HepG2 (cell line): ENCODE results near the gene CDK10. TPM values are rescaled to one million over a fixed set of nuclear protein-coding genes. Genes with fewer than 3 reads are reported as not detected.

Experiments
- CCDC6 ChIP-seq: sonication (generic); formaldehyde crosslinking; IDR thresholded peaks from 2 replicates; pipeline ENCODE4 v1.8.1; 2022; ENCODE audit warnings: mild to moderate bottlenecking, missing genetic modification reagents, moderate library complexity
- CHD4 ChIP-seq: fragments of 200-600 bp; sonication (generic); IDR thresholded peaks from 2 replicates; pipeline ENCODE4 v1.7.0; 2017; ENCODE audit warnings: mild to moderate bottlenecking, low read length, borderline replicate concordance
- GTF3A ChIP-seq: sonication (generic); formaldehyde crosslinking; conservative IDR thresholded peaks from 2 replicates; pipeline ENCODE4 v1.4.0; 2020; ENCODE audit warnings: mild to moderate bottlenecking, missing genetic modification reagents
- HES4 ChIP-seq: sonication (generic); formaldehyde crosslinking; IDR thresholded peaks from 2 replicates; pipeline ENCODE4 v1.9.0; 2021; ENCODE audit warnings: mild to moderate bottlenecking, missing genetic modification reagents, borderline replicate concordance
- HHEX ChIP-seq: IDR thresholded peaks from 2 replicates; pipeline ENCODE4 v1.6.1; 2016; ENCODE audit warnings: control low read depth
- HOXA5 ChIP-seq: sonication (generic); formaldehyde crosslinking; IDR thresholded peaks from 2 replicates; pipeline ENCODE4 v1.4.0; 2020; ENCODE audit warnings: missing genetic modification reagents
- KAT7 ChIP-seq: IDR thresholded peaks from 2 replicates; pipeline ENCODE4 v1.6.1; 2018; ENCODE audit warnings: borderline replicate concordance, missing compliant biosample characterization
- KLF12 ChIP-seq: sonication (generic); formaldehyde crosslinking; IDR thresholded peaks from 2 replicates; pipeline ENCODE4 v1.4.0; 2020; ENCODE audit warnings: missing genetic modification reagents, borderline replicate concordance
- KLF9 ChIP-seq: IDR thresholded peaks from 2 replicates; pipeline ENCODE4 v1.6.1; 2016; ENCODE audit warnings: low read depth
- MAFK ChIP-seq, 2 experiments: IDR thresholded peaks in 1 of 2; conservative IDR thresholded peaks in 1 of 2; 2 replicates each; pipeline ENCODE4 v1.6.1; 2011; ENCODE audit warnings: improper control_type of control experiment in 2 of 2, low read length in 2 of 2
- NCOA2 ChIP-seq: sonication (generic); formaldehyde crosslinking; IDR thresholded peaks from 2 replicates; pipeline ENCODE4 v1.8.0; 2022; ENCODE audit warnings: inconsistent platforms
- NFE2L1 ChIP-seq: sonication (generic); formaldehyde crosslinking; IDR thresholded peaks from 2 replicates; pipeline ENCODE4 v1.4.0; 2020; ENCODE audit warnings: missing genetic modification reagents, mild to moderate bottlenecking, borderline replicate concordance
- PLRG1 ChIP-seq: fragments of 450-650 bp; conservative IDR thresholded peaks from 2 replicates; pipeline ENCODE4 v1.6.1; 2016
- PRMT3 ChIP-seq: sonication (generic); formaldehyde crosslinking; IDR thresholded peaks from 2 replicates; pipeline ENCODE4 v1.8.1; 2022; ENCODE audit warnings: low read depth, mild to moderate bottlenecking, moderate library complexity, missing genetic modification reagents, borderline replicate concordance
- RELA ChIP-seq: sonication (generic); formaldehyde crosslinking; IDR thresholded peaks from 2 replicates; pipeline ENCODE4 v1.4.0; 2020; ENCODE audit warnings: missing genetic modification reagents
- RXRA ChIP-seq: sonication (generic); formaldehyde crosslinking; IDR thresholded peaks from 2 replicates; pipeline ENCODE4 v1.5.1; 2020; ENCODE audit warnings: missing genetic modification reagents
- SOX6 ChIP-seq, 2 experiments: fragments of 450-650 bp in 1 of 2; sonication (generic) in 1 of 2; formaldehyde crosslinking in 1 of 2; IDR thresholded peaks; 2 replicates each; pipeline versions ENCODE4 v1.4.0 to v1.6.1; 2017 to 2020; ENCODE audit warnings: antibody characterized with exemption in 1 of 2, mild to moderate bottlenecking in 1 of 2, missing genetic modification reagents in 1 of 2
- TP53 ChIP-seq: sonication (generic); formaldehyde crosslinking; conservative IDR thresholded peaks from 2 replicates; pipeline ENCODE4 v1.4.0; 2020; ENCODE audit warnings: missing genetic modification reagents
- ZEB1 ChIP-seq: IDR thresholded peaks from 2 replicates; pipeline ENCODE4 v1.6.1; 2012; ENCODE audit warnings: mild to moderate bottlenecking, low read depth, inconsistent platforms; ENCODE audit not compliant: insufficient replicate concordance
- ZFP62 ChIP-seq: sonication (generic); formaldehyde crosslinking; IDR thresholded peaks from 2 replicates; pipeline ENCODE4 v1.4.0; 2020; ENCODE audit warnings: missing genetic modification reagents
- ZMYM2 ChIP-seq: sonication (generic); formaldehyde crosslinking; IDR thresholded peaks from 2 replicates; pipeline ENCODE4 v1.8.0; 2022; ENCODE audit warnings: mild to moderate bottlenecking, missing genetic modification reagents
- ZNF121 ChIP-seq: sonication (generic); formaldehyde crosslinking; IDR thresholded peaks from 2 replicates; pipeline ENCODE4 v1.5.0; 2020; ENCODE audit warnings: mild to moderate bottlenecking, missing genetic modification reagents
- ZNF232 ChIP-seq: sonication (generic); formaldehyde crosslinking; IDR thresholded peaks from 2 replicates; pipeline ENCODE4 v1.4.0; 2020; ENCODE audit warnings: missing genetic modification reagents, borderline replicate concordance
- ZNF274 ChIP-seq: sonication (generic); formaldehyde crosslinking; IDR thresholded peaks from 2 replicates; pipeline ENCODE4 v1.5.1; 2020; ENCODE audit warnings: mild to moderate bottlenecking, missing genetic modification reagents
- ZNF317 ChIP-seq: sonication (generic); formaldehyde crosslinking; IDR thresholded peaks from 2 replicates; pipeline ENCODE4 v1.5.0; 2020; ENCODE audit warnings: mild to moderate bottlenecking, missing genetic modification reagents
- ZNF510 ChIP-seq: sonication (generic); formaldehyde crosslinking; IDR thresholded peaks from 2 replicates; pipeline ENCODE4 v1.4.0; 2020; ENCODE audit warnings: low read depth, mild to moderate bottlenecking, missing genetic modification reagents
- ZNF550 ChIP-seq: sonication (generic); formaldehyde crosslinking; IDR thresholded peaks from 2 replicates; pipeline ENCODE4 v1.4.0; 2020; ENCODE audit warnings: mild to moderate bottlenecking, missing genetic modification reagents, borderline replicate concordance
- ZNF562 ChIP-seq: sonication (generic); formaldehyde crosslinking; IDR thresholded peaks from 2 replicates; pipeline ENCODE4 v1.8.0; 2022; ENCODE audit warnings: missing genetic modification reagents, borderline replicate concordance
- ZNF570 ChIP-seq: sonication (generic); formaldehyde crosslinking; IDR thresholded peaks from 2 replicates; pipeline ENCODE4 v1.4.0; 2020; ENCODE audit warnings: mild to moderate bottlenecking, missing genetic modification reagents, borderline replicate concordance
- ZNF879 ChIP-seq: sonication (generic); formaldehyde crosslinking; IDR thresholded peaks from 2 replicates; pipeline ENCODE4 v1.8.1; 2023; ENCODE audit warnings: missing genetic modification reagents
- ZNF891 ChIP-seq: sonication (generic); formaldehyde crosslinking; IDR thresholded peaks from 2 replicates; pipeline ENCODE4 v1.5.0; 2020; ENCODE audit warnings: mild to moderate bottlenecking, missing genetic modification reagents
- ZSCAN9 ChIP-seq: IDR thresholded peaks from 2 replicates; pipeline ENCODE4 v1.6.1; 2016; ENCODE audit warnings: borderline replicate concordance
- polyA plus RNA-seq, 8 experiments: library from polyadenylated mRNA; depleted of rRNA in 3 of 8; stranded (reverse) in 7 of 8; unstranded in 1 of 8; fragments of >200 nt; fragmentation: Illumina TruSeq in 4 of 8; extraction: Trizol in 4 of 8; gene quantifications; 2 replicates each; pipeline versions ENCODE4 v1.2.1 to v1.2.3, GENCODE V29; 2011 to 2016; ENCODE audit warnings: low read depth in 4 of 8, missing spikeins in 1 of 8, mixed read lengths in 1 of 8; ENCODE audit not compliant: insufficient read depth in 1 of 8
- total RNA-seq, 5 experiments: library from RNA; depleted of rRNA; stranded (reverse); fragments of >200 nt; fragmentation: Illumina TruSeq; extraction: Trizol; gene quantifications; 2 replicates each; pipeline ENCODE4 v1.2.3, GENCODE V29; 2016; ENCODE audit warnings: low read depth in 1 of 5
- TF ChIP-seq, protein P1 (sequence below): sonication (generic); formaldehyde crosslinking; IDR thresholded peaks from 2 replicates; pipeline ENCODE4 v1.4.0; 2020; ENCODE audit warnings: missing genetic modification reagents

CDK10 gene
- total and polyA plus RNA-seq, 2 of the 13 experiments (the other 11 are each of a cell fraction or from before 2014, with no cell fraction given), result 2.5 to 3.9 TPM

DNA sequence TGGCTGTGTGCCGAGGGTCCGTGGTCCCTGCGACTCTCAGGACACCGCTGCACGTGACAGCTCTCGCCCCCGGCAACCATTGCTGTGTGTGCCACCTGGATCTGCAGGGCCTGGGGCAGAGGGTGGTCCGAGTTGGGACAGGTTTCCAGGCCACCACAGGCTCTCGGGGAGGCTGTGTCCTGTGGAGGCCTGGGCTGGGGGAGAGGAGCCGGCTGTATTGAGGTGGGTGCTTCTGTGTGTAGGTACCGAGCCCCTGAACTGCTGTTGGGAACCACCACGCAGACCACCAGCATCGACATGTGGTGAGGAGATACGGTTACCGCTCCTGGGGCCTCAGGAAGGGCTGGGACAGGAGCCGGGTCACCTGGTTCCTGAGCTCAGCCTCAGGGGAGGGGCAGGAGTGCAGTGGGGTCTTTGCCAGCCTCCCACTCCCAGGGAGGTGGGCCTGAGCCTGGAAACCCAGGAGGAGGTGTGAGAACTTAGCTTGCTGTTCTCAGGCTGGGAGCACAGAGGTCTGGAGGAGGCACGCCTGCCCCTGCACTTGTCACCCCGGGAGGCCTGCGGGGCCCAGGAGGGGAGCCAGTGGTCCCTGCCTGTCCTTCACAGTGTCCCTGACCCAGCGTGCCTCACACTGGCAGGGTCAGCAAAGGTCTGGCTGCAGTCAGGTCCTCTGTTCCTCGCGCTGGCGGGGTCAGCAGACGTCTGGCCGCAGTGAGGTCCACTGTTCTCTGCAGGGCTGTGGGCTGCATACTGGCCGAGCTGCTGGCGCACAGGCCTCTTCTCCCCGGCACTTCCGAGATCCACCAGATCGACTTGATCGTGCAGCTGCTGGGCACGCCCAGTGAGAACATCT, 7.7 kb downstream of the CDK10 start (continued):
- TF ChIP-seq ZNF550 (CRISPR knock-in tag) (no peak), ZNF570 (CRISPR knock-in tag) (no peak), ZNF510 (CRISPR knock-in tag) (peak; percentile 16; the same call in 1 of the 2 replicates), ZNF891 (CRISPR knock-in tag) (no peak), SOX6 (IDR thresholded peaks at IDR 0.05) (no peak), SOX6 (CRISPR knock-in tag; IDR thresholded peaks at IDR 0.05) (peak; percentile 67), ZNF879 (no peak), ZFP62 (no peak), PLRG1 (no peak), KLF9 (no peak), ZNF562 (no peak), RELA (no peak), GTF3A (no peak), PRMT3 (CRISPR knock-in tag) (no peak), NCOA2 (CRISPR knock-in tag) (peak; percentile 65), HHEX (CRISPR knock-in tag) (no peak), TP53 (no peak), MAFK (conservative IDR thresholded peaks at IDR 0.05 in 1 of 2, IDR thresholded peaks at IDR 0.05 in 1 of 2; ENCODE audit: low read length in 2 of 2) (no peak), KAT7 (CRISPR knock-in tag) (no peak; the same call in 1 of the 2 replicates), ZEB1 (no peak), CHD4 (no peak), ZNF274 (CRISPR knock-in tag) (no peak), ZNF232 (CRISPR knock-in tag) (no peak), ZMYM2 (CRISPR knock-in tag) (no peak), HOXA5 (no peak), RXRA (CRISPR knock-in tag) (peak; percentile 96), CCDC6 (no peak), ZSCAN9 (CRISPR knock-in tag) (no peak; the same call in 1 of the 2 replicates), NFE2L1 (CRISPR knock-in tag) (no peak), ZNF317 (CRISPR knock-in tag) (no peak), ZNF121 (CRISPR knock-in tag) (no peak), KLF12 (CRISPR knock-in tag) (0 out of 2 replicates have a peak, but pooled peaks have one; percentile 1), HES4 (CRISPR knock-in tag) (0 out of 2 replicates have a peak, but pooled peaks have one; percentile 21)
- TF ChIP-seq, protein P1, sequence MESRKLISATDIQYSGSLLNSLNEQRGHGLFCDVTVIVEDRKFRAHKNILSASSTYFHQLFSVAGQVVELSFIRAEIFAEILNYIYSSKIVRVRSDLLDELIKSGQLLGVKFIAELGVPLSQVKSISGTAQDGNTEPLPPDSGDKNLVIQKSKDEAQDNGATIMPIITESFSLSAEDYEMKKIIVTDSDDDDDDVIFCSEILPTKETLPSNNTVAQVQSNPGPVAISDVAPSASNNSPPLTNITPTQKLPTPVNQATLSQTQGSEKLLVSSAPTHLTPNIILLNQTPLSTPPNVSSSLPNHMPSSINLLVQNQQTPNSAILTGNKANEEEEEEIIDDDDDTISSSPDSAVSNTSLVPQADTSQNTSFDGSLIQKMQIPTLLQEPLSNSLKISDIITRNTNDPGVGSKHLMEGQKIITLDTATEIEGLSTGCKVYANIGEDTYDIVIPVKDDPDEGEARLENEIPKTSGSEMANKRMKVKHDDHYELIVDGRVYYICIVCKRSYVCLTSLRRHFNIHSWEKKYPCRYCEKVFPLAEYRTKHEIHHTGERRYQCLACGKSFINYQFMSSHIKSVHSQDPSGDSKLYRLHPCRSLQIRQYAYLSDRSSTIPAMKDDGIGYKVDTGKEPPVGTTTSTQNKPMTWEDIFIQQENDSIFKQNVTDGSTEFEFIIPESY (CRISPR knock-in tag), result peak; percentile 95
